ENCODE results near the gene SERPINB12. TPM values are rescaled to one million over a fixed set of nuclear protein-coding genes. Genes with fewer than 3 reads are reported as not detected.

The SERPINB12 gene
- total and polyA plus RNA-seq, 2 of the 4 experiments (the other 2 are of a cell fraction): not detected

DNA sequence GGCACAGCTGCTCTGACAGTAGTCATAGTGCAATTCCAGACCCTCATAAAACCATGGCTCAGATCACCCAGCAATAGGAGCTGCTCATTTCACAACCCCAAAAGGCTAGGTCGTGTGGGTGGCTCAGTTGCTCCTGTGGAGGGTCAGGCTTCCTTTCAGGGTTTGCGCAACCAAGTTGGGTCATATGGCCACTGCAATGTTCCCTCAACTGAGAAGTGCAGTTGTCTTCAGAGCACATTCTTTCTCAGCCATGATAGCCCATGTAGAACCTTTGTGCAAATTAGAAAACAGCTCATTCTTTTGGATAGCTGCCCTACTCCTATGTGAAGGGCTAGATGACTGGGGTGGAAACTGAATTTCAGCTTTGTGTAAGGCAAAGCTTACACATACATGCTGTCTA lies 48.2 kb downstream of the SERPINB12 start:
- no peaks in the 10 kb centered on the region for H3K4me1 ChIP-seq (ENCODE audit: control insufficient read depth, insufficient read depth, low read length)
- H3K56ac ChIP-seq (ENCODE audit: extremely low read depth, insufficient read depth, low read length): no peak overlapping the region
- no peaks in the 10 kb centered on the region for H3K79me1 ChIP-seq (ENCODE audit: low read depth in 1 of 2, low read length in 2 of 2)
- H4K20me1 ChIP-seq (ENCODE audit: insufficient read depth, low read length): no peaks in the 10 kb centered on the region
- CTCF ChIA-PET: interaction anchor here (0.9 kb wide), 1 partner anchor 11 kb away, joined by 3 read pairs; no protein-coding TSS in a partner anchor
- no peak overlapping the region for H2AK9ac ChIP-seq (replicated peaks; ENCODE audit: low read depth, low read length, poor library complexity)
- H4K5ac ChIP-seq (ENCODE audit: low read depth, low read length): no peak overlapping the region
- ATAC-seq (ENCODE audit: low read depth): no peak
- TF ChIP-seq, protein P1, sequence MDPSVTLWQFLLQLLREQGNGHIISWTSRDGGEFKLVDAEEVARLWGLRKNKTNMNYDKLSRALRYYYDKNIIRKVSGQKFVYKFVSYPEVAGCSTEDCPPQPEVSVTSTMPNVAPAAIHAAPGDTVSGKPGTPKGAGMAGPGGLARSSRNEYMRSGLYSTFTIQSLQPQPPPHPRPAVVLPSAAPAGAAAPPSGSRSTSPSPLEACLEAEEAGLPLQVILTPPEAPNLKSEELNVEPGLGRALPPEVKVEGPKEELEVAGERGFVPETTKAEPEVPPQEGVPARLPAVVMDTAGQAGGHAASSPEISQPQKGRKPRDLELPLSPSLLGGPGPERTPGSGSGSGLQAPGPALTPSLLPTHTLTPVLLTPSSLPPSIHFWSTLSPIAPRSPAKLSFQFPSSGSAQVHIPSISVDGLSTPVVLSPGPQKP (IDR thresholded peaks at IDR 0.05; ENCODE audit: borderline replicate concordance, low read depth, low read length): no peak
- TF ChIP-seq, protein P2, sequence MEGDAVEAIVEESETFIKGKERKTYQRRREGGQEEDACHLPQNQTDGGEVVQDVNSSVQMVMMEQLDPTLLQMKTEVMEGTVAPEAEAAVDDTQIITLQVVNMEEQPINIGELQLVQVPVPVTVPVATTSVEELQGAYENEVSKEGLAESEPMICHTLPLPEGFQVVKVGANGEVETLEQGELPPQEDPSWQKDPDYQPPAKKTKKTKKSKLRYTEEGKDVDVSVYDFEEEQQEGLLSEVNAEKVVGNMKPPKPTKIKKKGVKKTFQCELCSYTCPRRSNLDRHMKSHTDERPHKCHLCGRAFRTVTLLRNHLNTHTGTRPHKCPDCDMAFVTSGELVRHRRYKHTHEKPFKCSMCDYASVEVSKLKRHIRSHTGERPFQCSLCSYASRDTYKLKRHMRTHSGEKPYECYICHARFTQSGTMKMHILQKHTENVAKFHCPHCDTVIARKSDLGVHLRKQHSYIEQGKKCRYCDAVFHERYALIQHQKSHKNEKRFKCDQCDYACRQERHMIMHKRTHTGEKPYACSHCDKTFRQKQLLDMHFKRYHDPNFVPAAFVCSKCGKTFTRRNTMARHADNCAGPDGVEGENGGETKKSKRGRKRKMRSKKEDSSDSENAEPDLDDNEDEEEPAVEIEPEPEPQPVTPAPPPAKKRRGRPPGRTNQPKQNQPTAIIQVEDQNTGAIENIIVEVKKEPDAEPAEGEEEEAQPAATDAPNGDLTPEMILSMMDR (conservative IDR thresholded peaks at IDR 0.05; ENCODE audit: low read depth, low read length): no peak
- TF ChIP-seq, protein P3, sequence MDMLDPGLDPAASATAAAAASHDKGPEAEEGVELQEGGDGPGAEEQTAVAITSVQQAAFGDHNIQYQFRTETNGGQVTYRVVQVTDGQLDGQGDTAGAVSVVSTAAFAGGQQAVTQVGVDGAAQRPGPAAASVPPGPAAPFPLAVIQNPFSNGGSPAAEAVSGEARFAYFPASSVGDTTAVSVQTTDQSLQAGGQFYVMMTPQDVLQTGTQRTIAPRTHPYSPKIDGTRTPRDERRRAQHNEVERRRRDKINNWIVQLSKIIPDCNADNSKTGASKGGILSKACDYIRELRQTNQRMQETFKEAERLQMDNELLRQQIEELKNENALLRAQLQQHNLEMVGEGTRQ (IDR thresholded peaks at IDR 0.05; ENCODE audit: low read depth, low read length): no peak
- TF ChIP-seq POLR2A (IDR thresholded peaks at IDR 0.05; ENCODE audit: low read depth, low read length) (no peak), MAFK (IDR thresholded peaks at IDR 0.05; ENCODE audit: low read depth, low read length) (no peak), RAD21 (IDR thresholded peaks at IDR 0.05; ENCODE audit: low read length) (no peak), FOS (IDR thresholded peaks at IDR 0.05; ENCODE audit: low read depth, low read length) (no peak), CHD1 (IDR thresholded peaks at IDR 0.05; ENCODE audit: low read depth, low read length) (no peak)
- no TSS peak for BruUV-seq (replicated peaks)
- no peaks in the 10 kb centered on the region; the same call in 1 of the 2 replicates for H3K9me3 ChIP-seq (ENCODE audit: control insufficient read depth, insufficient read depth, low read length)
- intact Hi-C loops (cut with micrococcal nuclease): no loop called here
- H3K27ac ChIP-seq (ENCODE audit: insufficient read depth, low read length): no peak overlapping the region
- H3K4me2 ChIP-seq (ENCODE audit: low read depth, low read length): no peak overlapping the region
- no peak for DNase-seq
- no peak overlapping the region for H2AK5ac ChIP-seq (ENCODE audit: low read depth, low read length)
- no peaks in the 10 kb centered on the region for H3K36me3 ChIP-seq (ENCODE audit: control insufficient read depth, insufficient read depth, low read length)
- H2BK5ac ChIP-seq (ENCODE audit: low read depth, low read length, poor library complexity, severe bottlenecking): no peak overlapping the region
- dilution Hi-C loops (cut with HindIII; ENCODE audit: low sequenced_read_pairs, unreplicated experiment): no loop called here
- no peak overlapping the region for H3K14ac ChIP-seq (replicated peaks; ENCODE audit: low read depth, low read length)
- no peak overlapping the region for H2BK15ac ChIP-seq (ENCODE audit: low read depth, low read length)
- POLR2A ChIA-PET (ENCODE audit: unreplicated experiment): no interaction called here
- no peak overlapping the region for H2AFZ ChIP-seq (replicated peaks; ENCODE audit: low read length, poor library complexity)
- H3K9me1 ChIP-seq (ENCODE audit: insufficient read depth, low read length): no peaks in the 10 kb centered on the region
- no peak overlapping the region for H4K8ac ChIP-seq (ENCODE audit: low read depth in 2 of 2, low read length in 2 of 2)
- no peak overlapping the region for H3K9ac ChIP-seq (ENCODE audit: low read depth, low read length)
- in situ Hi-C loops (cut with MboI; ENCODE audit: low sequenced_read_pairs): no loop called here
- H3K4ac ChIP-seq (ENCODE audit: low read depth, low read length): no peak overlapping the region
- no CpG with 5 or more reads among the region's 2 CpGs for WGBS, 2 experiments (ENCODE audit: extremely low coverage in 2 of 2, insufficient read length in 1 of 2)
- no peak overlapping the region for H4K91ac ChIP-seq (ENCODE audit: insufficient read depth, low read depth, low read length)
- H3K18ac ChIP-seq (ENCODE audit: low read depth, low read length): no peak overlapping the region
- no peak overlapping the region for H3K4me3 ChIP-seq (ENCODE audit: insufficient read depth, low read depth, low read length)
- H2BK20ac ChIP-seq (ENCODE audit: low read depth, low read length): no peak overlapping the region
- H3K27me3 ChIP-seq (ENCODE audit: control insufficient read depth, insufficient read depth, low read length): peaks cover 13% of the 10 kb centered on the region; the same call in 1 of the 2 replicates
- no peak overlapping the region for H3K23ac ChIP-seq (ENCODE audit: low read depth, low read length)
- no peak overlapping the region for H2BK120ac ChIP-seq (ENCODE audit: low read depth, low read length)

Data from IMR-90 (cell line).